ENCODE data around the gene RAC3.

GRCh38 chr17:82042649-82043048 lies 11.2 kb downstream of the RAC3 start:
- no peak for TF ChIP-seq CTCF (IDR thresholded peaks at IDR 0.05)
- TF ChIP-seq POLR2A (IDR thresholded peaks at IDR 0.05) = no peak

Data from esophagus squamous epithelium (tissue), 4 donors.